ENCODE measurements around the gene TUBB6. TPM values are rescaled to one million over a fixed set of nuclear protein-coding genes. Genes with fewer than 3 reads are reported as not detected.

The TUBB6 gene
- total RNA-seq, 1 experiment from 2014 or later, result 125 TPM

Other genes starting within 250 kb of the TUBB6 start
- gene ANKRD62, start 214.4 kb upstream of the TUBB6 start, total RNA-seq (2021; ENCODE audit: unreplicated experiment), result not detected
- gene CIDEA, start 53.9 kb upstream of the TUBB6 start, total RNA-seq (2021; ENCODE audit: unreplicated experiment), result not detected
- gene AFG3L2, start 69.0 kb downstream of the TUBB6 start, total RNA-seq (2021; ENCODE audit: unreplicated experiment), result 58.0 TPM
- gene PRELID3A, start 99.7 kb downstream of the TUBB6 start, total RNA-seq (2021; ENCODE audit: unreplicated experiment), result 9.3 TPM

Measured in Panc1 (cell line).